K562 (cell line): Measurements from ENCODE around the gene GPX5. TPM values are rescaled to one million over a fixed set of nuclear protein-coding genes. Genes with fewer than 3 reads are reported as not detected.
A peak's percentile ranks its signal among the peaks of the same experiment; 100 is the strongest.

Experiments
- ATF6 ChIP-seq: sonication (generic); formaldehyde crosslinking; IDR thresholded peaks from 2 replicates; pipeline ENCODE4 v1.4.0; 2020; ENCODE audit warnings: mild to moderate bottlenecking, missing genetic modification reagents
- CC2D1A ChIP-seq: fragments of 450-650 bp; IDR thresholded peaks from 2 replicates; pipeline ENCODE4 v1.6.1; 2017; ENCODE audit warnings: mild to moderate bottlenecking
- EP300 ChIP-seq: IDR thresholded peaks from 2 replicates; pipeline ENCODE4 v1.6.1; 2012; ENCODE audit warnings: low read length, improper control_type of control experiment
- GTF2E2 ChIP-seq: fragments of 200-800 bp; sonication (Bioruptor generic); IDR thresholded peaks from 2 replicates; pipeline ENCODE4 v1.6.1; 2016; ENCODE audit warnings: missing genetic modification characterization, missing compliant biosample characterization
- KHSRP ChIP-seq: fragments of 450-650 bp; IDR thresholded peaks from 2 replicates; pipeline ENCODE4 v1.6.1; 2017
- MTA1 ChIP-seq: fragments of 450-650 bp; IDR thresholded peaks from 2 replicates; pipeline ENCODE4 v1.6.1; 2017; ENCODE audit warnings: borderline replicate concordance
- POLR3G ChIP-seq: IDR thresholded peaks from 2 replicates; pipeline ENCODE4 v1.6.1; 2011; ENCODE audit not compliant: insufficient read length, insufficient replicate concordance; ENCODE audit errors: extremely low read depth
- SOX6 ChIP-seq: fragments of 450-650 bp; IDR thresholded peaks from 2 replicates; pipeline ENCODE4 v1.6.1; 2014; ENCODE audit warnings: mild to moderate bottlenecking
- TFAM ChIP-seq: fragments of 250-450 bp; sonication (Bioruptor Pico); conservative IDR thresholded peaks from 2 replicates; pipeline ENCODE4 v1.5.0; 2021; ENCODE audit warnings: mild to moderate bottlenecking, moderate library complexity
- TRIM24 ChIP-seq, 2 experiments: fragments of 450-650 bp; IDR thresholded peaks; 2 replicates each; pipeline ENCODE4 v1.6.1; 2016
- TRIM28 ChIP-seq: fragments of 450-650 bp; IDR thresholded peaks from 2 replicates; pipeline ENCODE4 v1.6.1; 2017
- WHSC1 ChIP-seq: IDR thresholded peaks from one replicate; pipeline ENCODE4 v1.6.1; 2012; ENCODE audit warnings: low read length, control low read depth, inconsistent platforms
- ZBTB40 ChIP-seq, 2 experiments: fragments of 450-650 bp in 1 of 2; sonication (generic) in 1 of 2; formaldehyde crosslinking in 1 of 2; IDR thresholded peaks; 2 replicates each; pipeline versions ENCODE4 v1.7.1 to v1.9.0; 2016 to 2022; ENCODE audit warnings: inconsistent platforms in 1 of 2, mild to moderate bottlenecking in 1 of 2, missing genetic modification reagents in 1 of 2
- ZNF24 ChIP-seq: fragments of 450-650 bp; IDR thresholded peaks from 2 replicates; pipeline ENCODE4 v1.6.1; 2016
- ZNF431 ChIP-seq: sonication (generic); formaldehyde crosslinking; IDR thresholded peaks from 2 replicates; pipeline ENCODE4 v1.8.0; 2022; ENCODE audit warnings: mild to moderate bottlenecking, missing genetic modification reagents
- ZNF740 ChIP-seq, 3 experiments: fragments of 200-800 bp in 1 of 3; sonication (Bioruptor generic) in 1 of 3; sonication (generic) in 1 of 3; formaldehyde crosslinking in 1 of 3; IDR thresholded peaks; 2 replicates each; pipeline versions ENCODE4 v1.6.1 to v1.8.0; 2016 to 2022; ENCODE audit warnings: mild to moderate bottlenecking in 2 of 3, missing compliant biosample characterization in 2 of 3, missing genetic modification characterization in 2 of 3, missing genetic modification reagents in 1 of 3
- polyA plus RNA-seq, 8 experiments: library from polyadenylated mRNA; depleted of rRNA in 4 of 8; stranded (reverse) in 5 of 8; unstranded in 3 of 8; fragments of >200 nt; fragmentation: Nextera tagmentation in 2 of 8; fragmentation: Illumina TruSeq in 1 of 8; extraction: Ambion mirVana in 2 of 8; extraction: Trizol in 1 of 8; gene quantifications; 2 replicates each; pipeline versions ENCODE4 v1.2.1 to v1.2.3, GENCODE V29; 2011 to 2014; ENCODE audit warnings: inconsistent platforms in 1 of 8, missing spikeins in 1 of 8
- total RNA-seq, 7 experiments: library from RNA; depleted of rRNA in 6 of 7; stranded (reverse); fragments of >200 nt in 6 of 7; fragmentation: Illumina TruSeq in 2 of 7; extraction: Trizol in 2 of 7; gene quantifications; 2 replicates each; pipeline versions ENCODE4 v1.2.1 to v1.2.3, GENCODE V29; 2011 to 2021; ENCODE audit warnings: low replicate concordance in 1 of 7

Gene GPX5
- total and polyA plus RNA-seq, 9 of the 15 experiments (the other 6 are each of a cell fraction or from before 2014, with no cell fraction given) = 0.07 to 0.18 (median 0.15) TPM; not detected in 6

GRCh38 chr6:28566527-28567252 is 41.0 kb downstream of the GPX5 start (continued):
- TF ChIP-seq TRIM24 (IDR thresholded peaks at IDR 0.05) = peak in 1 of 2 experiments; percentile 16; a peak in 1 of 4 replicates
- no peak for TF ChIP-seq ZNF431 (CRISPR knock-in tag)
- no peak for TF ChIP-seq ZNF24
- no peak for TF ChIP-seq TFAM
- 0 out of 2 replicates have a peak, but pooled peaks have one; percentile 7 for TF ChIP-seq MTA1
- TF ChIP-seq EP300 = no peak
- peak; percentile 86 for TF ChIP-seq ATF6 (CRISPR knock-in tag)
- TF ChIP-seq CC2D1A = 0 out of 2 replicates have a peak, but pooled peaks have one; percentile 0
- TF ChIP-seq POLR3G = no peak
- no peak for TF ChIP-seq ZNF740 (CRISPR knock-in tag; IDR thresholded peaks at IDR 0.05)
- 0 out of 4 replicates have a peak, but pooled peaks of 1 of the 2 experiments have one; percentile 9 for TF ChIP-seq ZNF740 (tag; IDR thresholded peaks at IDR 0.05)
- TF ChIP-seq GTF2E2 (tag) = 0 out of 2 replicates have a peak, but pooled peaks have one; percentile 45
- no peak for TF ChIP-seq WHSC1
- peak; percentile 60; the same call in 1 of the 2 replicates for TF ChIP-seq TRIM28
- TF ChIP-seq KHSRP = no peak
- no peak for TF ChIP-seq ZBTB40 (IDR thresholded peaks at IDR 0.05)
- TF ChIP-seq ZBTB40 (CRISPR knock-in tag; IDR thresholded peaks at IDR 0.05) = no peak
- TF ChIP-seq SOX6 = peak; percentile 29; the same call in 1 of the 2 replicates
